Sigmoid colon (tissue), 4 donors: Measurements from ENCODE around the gene HSD17B12.

Experiments used
- CTCF ChIP-seq, 4 experiments: fragments of 450-650 bp in 3 of 4; fragments of 200-600 bp in 1 of 4; IDR thresholded peaks; one replicate each; pipeline ENCODE4 v1.5.1; 2016 to 2019; ENCODE audit warnings: antibody characterized with exemption in 4 of 4, mild to moderate bottlenecking in 3 of 4, moderate library complexity in 2 of 4
- POLR2A ChIP-seq, 2 donors: fragments of 450-650 bp; IDR thresholded peaks; one replicate each; pipeline ENCODE4 v1.6.1; 2016; ENCODE audit warnings: antibody characterized with exemption in 2 of 2, mild to moderate bottlenecking in 2 of 2, moderate library complexity in 2 of 2
- POLR2AphosphoS5 ChIP-seq, 4 donors: sonication (generic); formaldehyde crosslinking; IDR thresholded peaks; one replicate each; pipeline ENCODE4 v1.6.1; 2017; ENCODE audit warnings: antibody characterized with exemption in 4 of 4

- no peak for TF ChIP-seq POLR2AphosphoS5 (IDR thresholded peaks at IDR 0.05)
- no peak for TF ChIP-seq CTCF (IDR thresholded peaks at IDR 0.05)
- TF ChIP-seq POLR2A (IDR thresholded peaks at IDR 0.05), result no peak
Measured at GRCh38 chr11:43879789-43880639, 199.5 kb downstream of the HSD17B12 start.
